NCI-H1092 treated with DMSO at 0.1 percent for 48 hours (cell line): ENCODE results near the gene NAALADL2.
A peak's percentile ranks its signal among the peaks of the same experiment; 100 is the strongest.

Source experiments
- DNase-seq: peaks from one replicate; lab custom pipeline; 2025; lab: John Stamatoyannopoulos, UW

NAALADL2 gene

DNA sequence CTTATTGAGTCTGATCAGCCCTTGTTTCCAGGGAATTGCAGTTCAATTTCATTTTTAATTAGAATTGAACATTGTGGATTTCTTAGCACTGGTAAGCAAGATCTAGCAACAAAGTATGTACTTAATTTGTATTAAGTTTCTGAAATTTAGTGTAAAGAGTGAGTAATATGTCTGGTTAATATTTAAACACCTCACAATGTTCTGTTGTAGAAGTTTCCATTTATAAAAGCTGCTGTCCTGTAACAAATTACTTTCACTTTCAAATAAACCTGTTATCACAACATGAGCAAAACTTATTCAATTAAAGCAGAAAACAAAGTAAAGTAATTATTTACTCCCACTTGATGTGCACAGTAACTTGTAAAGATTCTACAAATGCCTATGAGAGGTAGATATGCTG, 448.5 kb downstream of the NAALADL2 start:
- DNase-seq: no peak

DNA sequence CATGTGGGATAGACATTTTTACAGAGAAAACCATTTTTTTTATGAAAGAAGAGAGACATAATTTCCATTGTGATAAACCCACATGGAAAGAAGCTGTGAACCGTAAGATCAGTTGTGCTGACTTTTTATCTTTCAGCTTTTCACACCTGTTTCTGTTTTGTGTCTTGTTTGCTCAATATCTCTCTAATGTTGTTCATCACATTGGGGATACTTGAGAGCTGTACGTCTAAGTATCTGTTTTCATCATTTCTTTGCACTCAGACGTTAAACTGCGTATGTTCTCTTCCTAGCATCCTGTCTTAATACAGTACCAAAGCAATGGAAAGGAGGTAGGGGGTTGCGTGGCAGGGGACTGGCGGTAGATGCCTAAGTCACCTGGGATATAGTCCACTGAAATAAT, 449.0 kb downstream of the NAALADL2 start:
- no peak for DNase-seq

DNA sequence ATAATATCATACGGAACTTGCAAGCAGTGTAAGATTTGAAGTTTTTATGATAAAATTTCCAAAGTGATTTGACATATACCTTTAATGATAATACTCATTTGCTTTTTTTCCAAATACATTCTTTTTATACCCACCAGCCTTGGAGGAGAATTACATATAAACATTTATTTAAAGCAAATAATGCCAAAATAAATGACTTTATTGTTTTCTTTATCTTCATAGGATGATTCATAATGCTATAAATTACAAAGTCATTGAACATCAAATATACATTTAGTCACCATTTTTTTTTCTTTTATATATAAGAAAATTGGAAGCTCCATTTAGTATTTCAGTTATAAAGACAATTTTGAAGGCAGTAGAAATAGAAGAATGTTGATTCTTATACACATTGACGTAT, 450.9 kb downstream of the NAALADL2 start:
- DNase-seq: no peak

DNA sequence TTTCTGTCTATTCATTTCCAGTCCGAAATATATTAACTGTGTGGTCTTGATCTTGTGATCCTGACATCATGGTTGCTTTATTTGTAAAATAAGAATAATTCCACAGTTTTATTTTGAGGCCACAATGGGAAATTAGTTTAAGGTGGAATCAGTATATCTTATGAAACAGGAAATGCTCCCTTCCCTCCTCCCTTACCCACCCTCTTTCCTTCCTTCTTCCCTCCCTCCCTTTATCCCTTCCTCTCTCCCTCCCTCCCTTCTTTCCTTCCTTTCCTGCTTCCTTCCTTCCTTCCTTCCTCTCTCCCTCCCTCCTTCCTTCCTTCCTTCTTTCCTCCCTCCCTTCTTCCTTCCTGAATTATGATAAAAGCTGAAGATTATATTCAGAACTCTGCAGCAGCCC, 452.3 kb downstream of the NAALADL2 start:
- no peak for DNase-seq

DNA sequence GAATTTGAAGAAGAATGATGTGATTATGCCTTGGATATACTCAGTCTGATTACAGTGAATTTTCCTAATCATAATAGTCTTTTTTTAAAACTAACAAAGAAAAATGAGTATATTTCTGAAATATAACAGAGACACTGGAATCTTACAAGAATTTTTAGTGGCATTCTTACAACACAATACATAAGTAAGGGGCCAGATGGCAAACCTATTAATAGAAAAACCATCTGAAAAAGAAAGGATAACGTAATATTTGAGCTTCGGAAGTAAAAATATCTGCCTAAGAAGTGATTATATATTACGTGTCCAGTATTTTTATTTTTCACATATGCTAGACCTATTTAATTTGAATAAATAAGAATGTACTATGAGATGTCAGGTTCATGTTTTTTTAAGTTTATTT, 452.8 kb downstream of the NAALADL2 start:
- no peak for DNase-seq

DNA sequence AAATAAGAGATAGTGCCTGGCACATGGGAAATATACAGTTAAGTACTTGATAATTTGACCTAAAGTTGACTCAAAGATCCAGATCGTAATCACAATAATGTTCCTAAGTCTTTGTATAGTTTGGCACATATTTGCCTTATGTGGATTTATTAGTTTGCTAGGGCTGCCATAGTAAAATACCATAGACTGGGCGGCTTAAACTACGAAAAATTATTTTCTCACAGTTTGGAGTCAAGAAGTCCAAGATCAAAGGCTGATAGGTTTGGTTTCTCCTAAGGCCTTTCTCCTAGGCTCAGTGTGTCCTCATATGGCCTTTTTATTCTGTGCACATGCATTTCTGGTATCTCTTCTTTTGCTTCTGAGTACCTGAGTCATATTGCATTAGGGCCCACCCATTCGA, 453.7 kb downstream of the NAALADL2 start:
- DNase-seq: no peak

DNA sequence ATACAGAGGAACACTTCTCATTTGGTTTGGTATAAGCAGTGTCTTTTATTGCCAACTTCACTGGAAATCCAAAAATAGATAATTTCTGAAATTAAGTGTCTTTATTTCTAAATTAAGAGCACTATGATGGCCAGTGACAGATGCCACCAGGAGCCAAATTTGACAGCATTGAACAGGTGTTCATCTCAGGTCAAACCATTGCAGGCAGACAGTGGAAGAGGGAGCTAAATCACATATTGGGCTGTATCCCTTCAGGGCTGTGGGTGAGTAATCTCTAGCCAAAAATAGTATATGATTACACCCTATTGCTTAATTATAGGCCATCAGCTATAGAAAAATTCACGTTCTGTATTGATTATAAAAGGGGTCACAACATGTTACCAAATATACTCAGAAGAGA, 457.7 kb downstream of the NAALADL2 start:
- no peak for DNase-seq

DNA sequence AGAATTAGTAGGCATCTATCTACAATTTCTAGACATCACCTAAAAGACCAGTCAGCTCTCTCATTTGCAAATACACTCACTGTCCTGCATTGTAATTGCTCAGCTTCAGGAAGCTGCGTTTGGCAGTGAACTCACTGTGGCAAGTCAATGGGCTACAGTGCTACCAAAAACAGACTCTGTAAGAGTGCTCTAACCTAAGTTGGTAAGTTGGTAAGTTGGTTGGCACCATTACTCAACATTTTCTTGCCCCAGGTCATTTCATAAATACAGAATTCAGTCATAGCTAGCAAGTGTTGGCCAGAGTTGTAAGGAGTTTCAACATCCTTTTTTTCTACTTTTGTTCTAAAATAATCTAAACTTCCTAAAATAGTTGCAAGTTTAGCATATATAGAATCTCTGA, 466.3 kb downstream of the NAALADL2 start:
- no peak for DNase-seq

DNA sequence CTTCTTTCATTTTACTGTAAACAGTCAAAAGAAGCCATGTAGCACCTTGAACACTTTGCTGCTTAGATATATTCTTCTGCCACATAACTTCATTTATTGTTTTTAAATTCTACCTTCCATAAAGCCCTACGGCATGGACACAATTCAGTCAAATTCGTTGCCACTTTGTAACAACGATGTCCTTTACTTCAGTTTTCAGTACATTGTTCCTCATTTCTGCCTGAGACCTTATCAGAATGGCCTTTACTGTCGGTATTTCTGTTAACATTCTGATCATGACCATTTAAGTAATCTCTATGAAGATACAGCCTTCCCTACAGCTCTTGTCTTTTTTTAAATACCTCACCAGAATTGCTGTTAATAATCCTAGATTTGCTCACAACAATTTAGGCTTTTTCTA, 466.9 kb downstream of the NAALADL2 start:
- no peak for DNase-seq

DNA sequence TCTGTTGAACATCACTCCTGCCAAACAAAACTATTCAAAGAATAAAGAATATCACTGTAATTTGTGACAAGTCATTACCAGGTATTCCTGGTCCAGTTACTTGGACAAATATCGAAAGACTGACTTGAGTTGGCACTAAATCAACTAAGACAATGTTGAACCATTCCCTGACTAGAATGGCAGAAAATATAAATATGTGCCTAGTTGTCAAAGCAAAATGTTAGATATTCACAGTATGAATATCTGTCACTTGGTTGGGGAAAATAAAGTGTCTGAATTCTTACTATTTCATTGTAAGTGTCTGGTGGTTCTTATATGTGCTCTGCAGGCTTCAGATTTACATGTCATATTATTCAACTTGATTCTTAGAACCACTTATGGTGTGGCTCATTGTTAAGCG, 470.2 kb downstream of the NAALADL2 start:
- DNase-seq: no peak

DNA sequence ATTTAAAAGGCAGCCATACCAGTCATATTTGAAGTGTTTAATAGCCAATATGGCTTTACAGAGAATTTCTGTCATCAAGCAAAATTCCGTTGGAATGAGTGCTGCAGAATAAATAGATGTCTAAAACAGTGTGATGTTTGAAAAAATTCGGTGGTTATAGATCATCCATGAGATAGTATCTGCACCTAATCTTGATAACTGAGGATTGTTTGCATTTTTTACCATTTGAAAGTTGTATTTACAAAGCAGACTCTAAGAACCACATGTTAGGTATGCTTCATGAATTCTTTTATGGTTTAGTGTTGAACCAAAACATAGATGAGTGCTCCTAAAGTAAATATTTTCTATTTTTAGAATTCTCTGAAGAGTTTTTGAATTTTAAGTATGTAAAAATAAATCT, 476.1 kb downstream of the NAALADL2 start:
- no peak for DNase-seq

DNA sequence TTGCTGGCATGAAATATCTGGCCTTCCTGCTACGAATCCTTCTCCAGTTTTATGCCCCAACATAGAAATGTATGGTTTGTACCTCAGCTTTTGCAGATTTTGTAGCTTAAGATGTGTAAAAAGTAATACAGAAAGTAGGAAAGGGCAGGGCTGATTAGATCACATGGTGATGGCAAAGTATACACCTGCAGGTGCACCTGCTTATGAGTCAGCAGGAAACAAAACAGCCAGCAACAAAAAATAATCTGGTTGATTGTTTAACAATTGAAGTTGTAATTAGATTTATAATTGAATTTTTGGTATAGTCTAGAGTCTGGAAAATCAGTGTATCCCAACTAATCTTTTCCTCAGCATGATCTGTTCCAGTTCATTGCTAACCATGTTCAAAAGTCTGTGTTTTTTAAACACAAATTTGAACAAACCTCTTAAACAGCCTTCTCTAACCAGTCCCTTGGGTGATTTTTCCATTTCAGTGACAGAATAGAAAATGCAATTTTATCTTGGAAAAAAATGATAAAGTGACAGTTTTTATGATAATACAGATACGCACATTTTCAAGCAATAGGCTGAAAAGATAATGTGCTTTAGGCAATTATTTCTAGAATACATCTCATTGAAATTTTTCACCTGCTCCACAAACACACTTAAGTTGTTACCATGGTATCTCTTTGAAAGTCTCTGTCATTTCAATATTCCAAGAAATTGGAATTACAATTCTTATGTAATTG, 477.4 kb downstream of the NAALADL2 start:
- DNase-seq: no peak

DNA sequence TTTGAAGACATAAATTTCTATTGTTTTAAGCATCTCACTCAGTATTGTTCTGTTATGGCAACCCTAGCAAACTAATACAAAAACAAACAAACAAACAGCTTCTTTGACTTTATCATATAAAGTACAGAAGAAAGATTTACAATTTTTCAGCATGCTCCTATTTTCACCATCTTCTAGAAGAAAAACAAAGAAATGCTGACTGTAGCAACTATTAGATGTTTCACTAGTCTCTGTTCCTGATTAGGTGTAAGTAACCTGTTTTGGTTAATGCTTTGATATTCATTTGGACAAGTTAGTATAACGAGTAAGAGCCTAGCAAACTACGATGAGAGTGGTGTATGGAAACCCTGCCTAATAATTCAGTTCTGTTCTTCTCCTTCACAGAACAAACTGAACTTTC, 478.5 kb downstream of the NAALADL2 start:
- DNase-seq: no peak

DNA sequence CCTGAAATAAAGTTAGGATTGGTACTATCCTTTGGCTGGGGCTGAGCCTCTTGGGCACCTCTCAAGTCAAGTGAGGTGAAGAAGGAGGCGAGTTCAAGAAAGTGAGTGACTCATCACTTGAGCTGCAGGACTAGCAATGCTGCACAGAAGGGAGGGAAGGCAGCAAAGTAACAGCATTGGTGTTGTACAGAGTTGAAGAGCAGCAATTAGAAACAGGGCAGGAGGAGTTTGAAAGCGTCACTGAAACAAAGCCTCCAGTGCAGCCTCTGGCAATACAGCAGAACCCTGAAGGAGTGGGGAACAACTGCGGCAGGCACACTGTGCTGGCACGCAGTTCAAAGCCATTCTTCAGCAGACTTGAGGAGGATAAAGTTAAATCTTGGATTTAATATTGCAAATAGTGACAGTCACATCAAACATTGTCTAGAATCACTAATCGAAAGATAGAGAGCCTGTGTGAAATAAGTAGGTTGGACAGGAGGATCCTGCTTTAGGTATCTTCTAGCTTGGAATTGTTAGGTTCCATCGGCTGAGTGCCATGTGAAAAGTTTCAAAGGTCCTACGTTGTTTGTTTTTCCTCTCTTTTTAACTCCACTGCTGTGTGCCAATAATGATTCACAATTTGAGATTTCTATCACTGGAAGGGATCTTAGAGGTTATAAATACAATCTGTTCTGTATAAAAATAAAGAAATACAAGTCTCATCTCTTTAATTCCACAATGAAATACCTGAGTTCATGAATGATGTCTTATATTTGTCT, 479.8 kb downstream of the NAALADL2 start:
- no peak for DNase-seq

DNA sequence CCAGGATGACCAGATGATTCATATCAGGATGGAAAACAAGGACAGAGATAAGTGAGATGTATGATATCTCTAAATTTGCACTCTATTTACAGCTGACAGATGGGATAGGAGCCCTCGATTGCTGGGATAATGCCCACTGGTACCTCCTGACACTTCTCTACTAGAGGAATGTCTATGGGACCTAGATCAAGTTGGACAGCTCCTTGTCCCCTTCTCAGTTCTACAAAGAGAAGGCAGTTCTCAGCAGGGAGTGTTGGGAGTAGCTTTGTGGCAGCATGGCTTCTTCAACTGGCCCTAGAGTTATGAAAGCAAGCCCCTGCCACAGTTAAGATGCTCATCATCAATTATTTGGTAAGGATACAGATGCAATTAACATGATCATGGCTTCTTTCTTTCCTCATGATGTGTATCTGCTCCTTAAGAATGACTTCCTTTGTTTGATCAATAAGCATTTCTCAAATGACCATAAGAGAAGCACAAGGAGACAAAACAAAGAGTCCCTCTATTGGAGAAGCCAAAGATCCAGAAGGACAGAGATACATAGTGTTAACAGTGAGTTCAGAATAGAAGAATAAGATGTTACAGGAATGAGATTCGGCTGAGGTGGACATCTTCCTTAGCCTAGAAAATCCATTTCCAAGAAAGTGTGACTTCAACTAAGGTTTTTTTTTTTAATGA, 481.3 kb downstream of the NAALADL2 start:
- DNase-seq: no peak

DNA sequence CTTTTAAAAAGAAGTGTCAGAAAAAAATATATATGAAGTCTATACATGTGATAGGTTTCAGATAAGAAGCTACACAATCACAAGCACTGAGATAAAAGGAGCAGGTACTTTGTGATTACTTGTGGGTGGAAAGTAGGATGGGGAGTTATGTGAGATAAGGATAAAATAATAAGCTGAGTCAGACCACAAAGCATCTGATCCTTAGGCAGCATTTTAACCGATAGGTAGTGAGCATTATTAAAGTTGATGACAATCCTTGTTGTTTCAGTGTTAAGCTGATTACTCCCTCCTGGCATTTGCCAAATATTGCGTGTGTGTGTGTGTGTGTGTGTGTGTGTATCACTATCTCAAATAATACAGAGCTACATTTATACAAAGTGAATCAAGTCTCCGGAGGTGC, 483.1 kb downstream of the NAALADL2 start:
- DNase-seq: no peak

DNA sequence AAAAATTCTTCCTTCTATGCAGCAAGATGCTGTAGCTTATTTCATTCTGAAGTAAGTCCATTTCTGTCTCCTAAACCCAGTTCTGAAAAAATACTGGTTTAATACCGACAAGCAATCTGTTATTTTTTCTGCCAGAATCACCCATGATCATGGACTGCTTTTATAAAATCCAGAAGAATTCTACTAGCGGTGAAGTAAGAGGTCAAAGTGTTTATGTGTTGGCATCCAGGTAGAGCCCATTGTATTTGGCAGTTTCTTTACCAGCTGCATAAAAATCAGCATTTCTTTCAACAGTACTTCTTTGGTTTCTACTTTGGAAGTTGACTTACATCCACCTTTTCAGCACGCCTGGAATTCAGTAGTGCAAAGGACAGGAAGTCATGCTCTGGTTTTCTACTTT, 484.8 kb downstream of the NAALADL2 start:
- DNase-seq: no peak

DNA sequence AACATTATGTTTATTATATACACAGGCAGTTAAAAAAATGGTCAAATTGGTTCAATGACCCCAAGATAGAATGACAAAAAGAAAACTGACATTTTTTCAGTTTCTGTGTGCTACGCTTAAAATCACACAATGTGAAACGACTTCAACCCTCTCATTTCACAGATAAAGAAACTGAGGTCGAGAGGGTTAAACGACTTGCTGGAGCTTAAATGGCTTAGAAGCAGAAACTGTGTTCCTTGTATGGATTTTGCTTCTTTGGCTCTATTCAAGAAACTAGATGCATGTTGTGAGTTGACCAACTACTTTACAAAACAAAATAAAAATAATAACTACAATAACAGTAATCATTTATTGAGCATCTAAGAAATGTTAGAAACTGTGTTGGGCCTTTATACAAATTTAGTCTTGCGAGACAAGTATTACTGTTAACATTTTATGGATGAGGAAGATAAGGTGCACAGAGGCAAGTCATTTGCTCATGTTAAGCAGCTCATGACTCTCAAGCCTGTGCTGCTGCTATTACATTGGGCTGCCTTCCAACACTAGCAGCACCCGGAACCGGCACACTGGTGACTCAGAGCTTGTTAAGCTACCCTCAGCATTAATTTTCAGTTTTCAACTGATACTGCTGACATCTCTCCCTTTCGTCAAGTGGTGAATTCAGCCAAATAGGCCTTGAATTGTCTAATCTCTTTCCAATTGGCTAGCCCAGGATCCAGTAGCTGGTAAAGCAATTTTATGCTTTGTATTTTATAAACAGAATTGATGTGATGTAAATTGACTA, 487.6 kb downstream of the NAALADL2 start:
- DNase-seq: peak; percentile 68

DNA sequence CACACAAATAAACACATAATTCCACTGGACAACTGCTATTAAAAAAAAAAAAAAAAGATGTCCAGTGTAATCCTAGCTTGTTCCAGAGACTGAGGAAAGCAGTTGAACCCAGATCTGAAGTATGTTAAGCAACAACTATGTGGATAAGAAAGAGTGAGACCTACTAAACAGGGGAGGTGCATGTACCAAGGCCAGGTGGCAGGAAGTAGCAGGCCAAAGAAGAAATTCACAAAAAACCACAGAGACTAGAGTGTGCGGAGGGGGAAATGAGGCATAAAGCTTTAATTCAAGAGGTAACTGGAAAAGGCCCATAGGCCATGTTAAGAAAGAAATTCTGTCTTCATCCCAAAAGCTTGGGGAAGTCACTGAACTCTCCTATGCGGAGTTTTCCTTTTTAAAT, 490.0 kb downstream of the NAALADL2 start:
- no peak for DNase-seq

DNA sequence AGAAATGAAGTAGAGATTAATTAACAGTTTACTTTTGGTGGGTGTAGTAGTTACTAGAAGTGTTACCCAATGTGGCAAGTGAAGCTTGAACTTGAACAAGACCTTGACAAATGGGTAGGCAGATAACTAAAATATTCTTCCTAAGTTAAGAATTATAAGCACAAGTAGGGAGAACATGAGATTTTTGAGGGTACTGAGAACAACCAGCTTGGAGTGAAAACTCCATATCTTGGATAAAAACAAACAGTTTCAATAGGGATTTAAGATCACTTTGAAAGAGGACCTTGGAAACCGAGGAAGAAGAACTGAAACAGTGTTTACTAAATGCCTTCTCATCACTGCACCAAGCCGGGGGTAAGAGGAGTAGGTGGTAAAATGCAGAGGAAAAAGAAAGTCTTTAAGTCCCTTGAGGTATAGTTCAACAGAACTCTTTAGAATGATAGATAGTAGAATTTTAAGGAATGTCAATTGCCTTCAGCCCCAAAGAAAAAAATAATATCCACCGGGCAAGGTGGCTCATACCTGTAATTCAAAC, 496.7 kb downstream of the NAALADL2 start:
- DNase-seq: no peak

DNA sequence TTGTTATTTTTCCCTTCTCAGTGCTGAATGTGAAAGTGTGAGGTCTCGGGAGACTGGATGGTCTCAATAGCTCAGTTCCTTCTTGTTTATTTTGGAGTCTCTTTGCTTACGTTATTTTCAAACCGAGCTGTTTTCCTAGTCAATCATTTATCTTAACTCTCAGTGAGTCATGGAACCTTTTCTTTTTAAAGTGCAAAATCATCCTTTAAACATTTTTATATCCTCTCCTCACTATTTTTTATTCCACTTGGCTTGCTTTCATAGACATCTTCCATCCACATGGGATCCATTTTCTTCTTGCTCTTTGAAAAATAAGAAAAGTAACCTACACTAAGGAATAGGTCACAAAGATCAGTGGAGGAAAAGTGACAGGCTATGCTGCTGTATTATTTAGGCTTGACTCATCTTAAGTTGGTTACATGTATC, 497.8 kb downstream of the NAALADL2 start:
- DNase-seq: no peak

DNA sequence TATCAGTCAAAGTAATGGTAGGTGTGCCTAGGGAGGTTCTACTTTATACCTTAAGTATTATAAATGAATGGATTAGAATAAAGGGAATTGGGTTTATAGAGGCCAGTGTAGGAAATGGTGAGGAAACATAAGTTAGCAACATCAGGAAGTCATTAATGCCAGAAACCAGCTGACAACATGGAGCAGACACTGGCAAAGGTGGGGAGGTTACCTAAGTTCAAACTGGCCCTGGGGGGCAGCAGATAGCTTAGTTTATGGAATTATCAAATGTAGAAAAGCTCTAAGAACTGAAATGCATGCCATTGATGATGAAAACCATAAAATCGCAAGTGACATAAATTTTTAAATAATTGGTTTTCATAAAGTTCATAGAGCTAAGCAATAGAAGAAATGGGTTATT, 498.6 kb downstream of the NAALADL2 start:
- DNase-seq: no peak
